ENCODE measurements around the gene CRIM1. TPM values are rescaled to one million over a fixed set of nuclear protein-coding genes. Genes with fewer than 3 reads are reported as not detected.

Gene CRIM1
- total and polyA plus RNA-seq, 10 donors, result 7.1 to 213 (median 110) TPM

DNA sequence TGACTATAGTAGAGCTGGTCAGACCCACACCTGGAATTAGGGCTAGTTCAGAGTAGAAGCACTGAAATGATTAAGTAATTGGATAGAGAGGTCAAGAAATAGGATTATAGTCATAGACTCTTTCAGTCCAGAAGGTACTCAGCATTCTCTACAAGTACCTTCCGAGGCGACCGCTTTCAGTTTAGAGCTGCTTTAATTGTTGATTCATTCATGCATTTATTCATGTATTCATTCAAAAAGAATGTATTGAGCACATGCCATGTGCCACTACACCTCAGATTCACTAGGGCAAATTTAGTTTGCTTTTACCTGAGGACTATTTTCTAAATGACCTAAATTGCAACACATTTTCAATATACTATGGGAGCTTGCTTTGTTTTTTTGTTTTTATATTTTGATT, 48.7 kb downstream of the CRIM1 start:
- H3K4me3 ChIP-seq, result peak overlapping the region in 1 of 8 donors; percentile 2

DNA sequence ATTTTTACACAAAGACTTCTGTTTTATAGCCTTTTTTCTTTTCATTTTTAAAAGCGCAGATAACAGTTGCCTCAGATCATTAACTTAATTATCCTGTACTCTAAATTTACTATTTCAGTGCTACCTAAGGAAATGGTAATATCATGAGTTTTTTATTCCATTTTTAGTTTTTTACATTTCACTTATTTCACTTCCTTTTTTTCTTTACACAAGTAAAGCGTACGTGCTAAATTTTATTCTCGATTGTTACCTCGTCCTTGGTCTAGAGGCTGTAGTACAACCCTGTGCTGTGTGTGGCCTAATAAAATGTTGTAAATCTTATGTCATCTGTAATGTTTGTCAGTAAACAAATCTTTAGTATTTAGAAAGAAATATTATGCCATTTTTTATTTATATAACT, 49.2 kb downstream of the CRIM1 start:
- Histone ChIP-seq H3K4me3 (peak overlapping the region in 1 of 8 donors; percentile 2), H3K27me3 (replicated peaks in 1 of 7) (no peaks in the 10 kb centered on the region), H3K36me3 (no peaks in the 10 kb centered on the region), H3K9me3 (no peaks in the 10 kb centered on the region), H3K27ac (peak overlapping the region; percentile 0 to 81 (median 66)), H3K4me1 (peaks cover 14 to 65% (median 56%) of the 10 kb centered on the region in 6 donors)
- DNase-seq, result no peak
- no peak for TF ChIP-seq POLR2A (IDR thresholded peaks at IDR 0.05)
- TF ChIP-seq, protein P1, sequence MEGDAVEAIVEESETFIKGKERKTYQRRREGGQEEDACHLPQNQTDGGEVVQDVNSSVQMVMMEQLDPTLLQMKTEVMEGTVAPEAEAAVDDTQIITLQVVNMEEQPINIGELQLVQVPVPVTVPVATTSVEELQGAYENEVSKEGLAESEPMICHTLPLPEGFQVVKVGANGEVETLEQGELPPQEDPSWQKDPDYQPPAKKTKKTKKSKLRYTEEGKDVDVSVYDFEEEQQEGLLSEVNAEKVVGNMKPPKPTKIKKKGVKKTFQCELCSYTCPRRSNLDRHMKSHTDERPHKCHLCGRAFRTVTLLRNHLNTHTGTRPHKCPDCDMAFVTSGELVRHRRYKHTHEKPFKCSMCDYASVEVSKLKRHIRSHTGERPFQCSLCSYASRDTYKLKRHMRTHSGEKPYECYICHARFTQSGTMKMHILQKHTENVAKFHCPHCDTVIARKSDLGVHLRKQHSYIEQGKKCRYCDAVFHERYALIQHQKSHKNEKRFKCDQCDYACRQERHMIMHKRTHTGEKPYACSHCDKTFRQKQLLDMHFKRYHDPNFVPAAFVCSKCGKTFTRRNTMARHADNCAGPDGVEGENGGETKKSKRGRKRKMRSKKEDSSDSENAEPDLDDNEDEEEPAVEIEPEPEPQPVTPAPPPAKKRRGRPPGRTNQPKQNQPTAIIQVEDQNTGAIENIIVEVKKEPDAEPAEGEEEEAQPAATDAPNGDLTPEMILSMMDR (IDR thresholded peaks at IDR 0.05 in 8 of 11, conservative IDR thresholded peaks at IDR 0.05 in 3 of 11), result no peak
- intact Hi-C loops (cut with DNase I; ENCODE audit: low total_unique reads), result loop anchor here (2.0 kb wide), 1 partner anchor 46 kb away; no protein-coding TSS in a partner anchor
- WGBS, 5 donors, result 19 to 25% (median 22%) methylated on average over 5 of the region's 5 CpGs

More for the DNA sequence above, 48.7 kb downstream of the CRIM1 start:
- Histone ChIP-seq H3K27ac (peak overlapping the region in 7 of 8 donors; percentile 47 to 81 (median 66)), H3K9me3 (no peaks in the 10 kb centered on the region), H3K4me1 (peaks cover 13 to 61% (median 52%) of the 10 kb centered on the region in 6 donors), H3K36me3 (no peaks in the 10 kb centered on the region), H3K27me3 (replicated peaks in 1 of 7) (no peaks in the 10 kb centered on the region)
- intact Hi-C loops (cut with DNase I; ENCODE audit: low total_unique reads), result loop anchor here (2.0 kb wide), 1 partner anchor 46 kb away; no protein-coding TSS in a partner anchor
- no peak for TF ChIP-seq POLR2A (IDR thresholded peaks at IDR 0.05)
- TF ChIP-seq, protein P1 (IDR thresholded peaks at IDR 0.05 in 8 of 11, conservative IDR thresholded peaks at IDR 0.05 in 3 of 11), result no peak
- TF ChIP-seq POLR2AphosphoS5 (IDR thresholded peaks at IDR 0.05), result no peak
- 61 to 88% (median 79%) methylated on average over 3 of the region's 3 CpGs for WGBS, 5 donors
- DNase-seq, result no peak

DNA sequence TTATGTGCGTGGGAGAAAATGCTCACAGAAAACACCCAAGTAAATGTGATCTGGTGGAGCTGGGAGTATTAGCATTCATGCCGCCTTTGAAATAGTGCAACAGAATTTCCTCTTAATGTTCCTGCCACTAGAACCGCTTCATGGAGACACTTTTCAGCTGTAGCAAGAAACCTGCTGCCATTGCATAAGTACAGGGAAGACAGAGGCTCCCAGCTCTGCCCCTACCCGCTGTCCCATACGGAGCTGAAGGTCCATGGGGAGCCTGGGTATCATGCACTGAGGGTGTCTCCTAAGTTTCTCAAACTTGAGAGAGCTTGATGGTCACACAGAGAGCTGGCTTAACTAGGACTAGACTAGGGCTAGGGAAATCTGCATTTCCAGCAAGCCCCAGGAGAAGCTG, 49.6 kb downstream of the CRIM1 start:
- Histone ChIP-seq H3K27me3 (replicated peaks in 1 of 7) (no peaks in the 10 kb centered on the region), H3K4me1 (peaks cover 14 to 68% (median 58%) of the 10 kb centered on the region in 6 donors), H3K27ac (peak overlapping the region; percentile 0 to 81 (median 66)), H3K36me3 (no peaks in the 10 kb centered on the region), H3K4me3 (no peak overlapping the region), H3K9me3 (no peaks in the 10 kb centered on the region)
- intact Hi-C loops (cut with DNase I; ENCODE audit: low total_unique reads), result loop anchor here (2.0 kb wide), 1 partner anchor 46 kb away; no protein-coding TSS in a partner anchor
- TF ChIP-seq, protein P1 (IDR thresholded peaks at IDR 0.05 in 8 of 11, conservative IDR thresholded peaks at IDR 0.05 in 3 of 11), result no peak
- no peak for TF ChIP-seq POLR2AphosphoS5 (IDR thresholded peaks at IDR 0.05)
- TF ChIP-seq POLR2A (IDR thresholded peaks at IDR 0.05), result no peak
- no peak for DNase-seq
- 27 to 63% (median 53%) methylated on average over 5 of the region's 5 CpGs for WGBS, 5 donors

DNA sequence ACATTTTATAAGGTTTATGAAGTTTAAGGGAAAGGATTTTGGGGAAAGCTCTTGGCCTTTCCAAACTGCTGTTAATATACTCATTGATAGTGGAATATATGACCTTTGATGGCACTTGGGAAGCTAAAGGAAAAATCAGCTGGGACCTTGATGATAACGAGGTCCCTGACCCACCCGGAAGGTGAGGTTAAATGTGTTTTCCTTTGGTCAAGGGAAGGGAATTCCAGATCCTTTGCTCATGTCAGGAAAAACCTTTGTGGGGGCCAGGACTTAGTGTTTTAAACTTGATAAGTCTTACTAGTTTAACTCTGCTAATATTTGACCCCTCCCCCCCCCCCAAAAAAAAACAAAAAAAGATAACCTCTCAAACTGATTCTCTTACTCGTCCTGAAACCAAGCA, 50.7 kb downstream of the CRIM1 start:
- DNase-seq, result no peak
- H3K27ac ChIP-seq, result peak overlapping the region; percentile 4 to 81 (median 66)
- 53 to 82% (median 63%) methylated on average over 3 of the region's 3 CpGs for WGBS, 5 donors
- intact Hi-C loops (cut with DNase I; ENCODE audit: low total_unique reads), result no loop called here
- peaks cover 14 to 79% (median 66%) of the 10 kb centered on the region in 6 donors for H3K4me1 ChIP-seq
- no peak overlapping the region for H3K4me3 ChIP-seq
- no peaks in the 10 kb centered on the region for H3K27me3 ChIP-seq (replicated peaks in 1 of 7)
- H3K36me3 ChIP-seq, result no peaks in the 10 kb centered on the region
- no peaks in the 10 kb centered on the region for H3K9me3 ChIP-seq
- no peak for TF ChIP-seq POLR2A (IDR thresholded peaks at IDR 0.05)
- TF ChIP-seq, protein P1 (IDR thresholded peaks at IDR 0.05 in 8 of 11, conservative IDR thresholded peaks at IDR 0.05 in 3 of 11), result no peak
- TF ChIP-seq POLR2AphosphoS5 (IDR thresholded peaks at IDR 0.05), result peak in 1 of 3 donors; percentile 22

Measured in spleen (tissue), 11 donors.